GM18951 (cell line): ENCODE measurements around the gene SMYD3.

Experiments
- POLR2A ChIP-seq: IDR thresholded peaks from 4 replicates; pipeline ENCODE4 v1.6.1; 2011; ENCODE audit warnings: mild to moderate bottlenecking; ENCODE audit not compliant: insufficient read length, insufficient read depth; ENCODE audit errors: extremely low read depth
- in situ Hi-C: fragments of 300-500 bp; cut with MboI; formaldehyde crosslinking; loops from one replicate; pipeline ENCODE4 v1.12.0; 2022; ENCODE audit warnings: low sequenced_read_pairs, mixed read lengths, inconsistent platforms; ENCODE audit not compliant: unreplicated experiment

The SMYD3 gene

GRCh38 chr1:245874942-245875580, 632.0 kb downstream of the SMYD3 start:
- in situ Hi-C loops: no loop called here
- no peak for TF ChIP-seq POLR2A

DNA sequence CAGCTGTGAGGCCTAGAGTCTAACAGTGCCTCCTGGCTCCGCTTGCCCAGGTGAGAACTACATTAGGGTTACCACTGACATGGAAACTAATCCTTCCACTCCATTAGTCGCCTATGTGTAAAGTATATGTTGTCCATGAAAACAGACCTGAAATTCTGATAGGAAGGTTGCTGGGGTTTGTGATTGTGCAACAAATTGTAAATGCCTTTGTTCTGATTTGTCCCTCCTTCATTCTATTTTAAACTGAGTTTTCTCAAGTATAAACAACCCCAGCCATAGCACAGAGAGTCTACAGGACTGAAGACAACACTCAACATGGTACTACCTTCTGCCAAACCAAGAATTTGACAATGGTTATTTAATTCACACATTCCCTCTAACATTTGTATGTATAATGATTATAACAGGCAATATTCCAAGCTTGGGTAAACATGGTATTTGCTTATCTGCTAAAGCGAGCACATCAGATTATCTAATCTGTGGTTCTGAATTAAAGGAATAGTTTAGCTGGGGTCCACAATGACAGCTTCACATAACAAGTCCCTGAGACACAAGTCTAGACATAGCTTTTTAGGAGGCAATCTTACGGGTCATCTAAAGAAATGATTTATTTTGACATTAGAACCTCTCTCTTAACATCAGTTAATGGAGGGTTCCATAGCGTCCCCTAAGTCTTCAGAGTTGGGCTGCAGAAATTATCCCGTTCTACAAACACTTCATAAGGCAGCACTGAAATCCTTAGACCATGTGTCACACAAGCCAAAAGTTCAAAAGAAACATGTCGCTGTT, 633.0 kb downstream of the SMYD3 start:
- no peak for TF ChIP-seq POLR2A
- in situ Hi-C loops: no loop called here

DNA sequence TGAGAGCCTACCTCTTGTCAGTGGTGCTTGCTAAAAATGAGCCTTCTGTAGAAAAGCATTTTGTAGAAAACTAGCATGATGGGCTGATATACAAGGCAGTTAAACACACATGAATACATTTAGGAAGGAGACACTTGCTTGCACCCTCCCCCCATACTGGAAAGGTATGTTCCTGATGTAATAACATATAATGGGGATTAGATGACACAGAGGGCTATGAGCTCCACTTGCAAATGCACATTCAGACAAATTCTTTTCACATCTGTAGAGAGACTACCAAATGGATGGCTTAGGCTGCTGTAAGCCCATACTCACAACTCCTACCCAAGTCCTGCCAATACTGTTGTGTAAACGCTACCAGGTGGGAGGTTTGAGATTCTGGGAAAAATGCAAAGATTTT, 634.0 kb downstream of the SMYD3 start:
- in situ Hi-C loops: no loop called here
- TF ChIP-seq POLR2A: no peak

DNA sequence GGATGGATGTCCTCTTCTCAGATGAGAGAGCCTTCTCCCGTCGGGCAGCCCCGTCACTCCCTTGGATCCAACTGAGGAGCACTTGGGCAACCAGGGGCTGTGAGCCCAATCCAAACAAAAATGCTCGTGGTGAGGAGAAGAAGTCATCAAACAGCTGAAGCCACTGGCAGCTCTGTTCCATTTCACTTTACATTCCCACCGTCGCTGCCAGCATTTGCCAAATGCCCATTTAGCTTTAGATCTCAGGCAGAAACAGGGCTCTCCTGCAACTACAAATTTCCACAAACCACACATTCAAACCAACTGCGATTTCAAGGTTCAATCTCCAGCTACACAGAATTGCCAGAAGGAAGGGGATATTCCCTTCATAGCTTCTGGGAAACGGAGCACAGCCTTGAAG, 634.6 kb downstream of the SMYD3 start:
- in situ Hi-C loops: no loop called here
- no peak for TF ChIP-seq POLR2A

GRCh38 chr1:245871915-245872314, 635.2 kb downstream of the SMYD3 start:
- in situ Hi-C loops: no loop called here
- TF ChIP-seq POLR2A: no peak

DNA sequence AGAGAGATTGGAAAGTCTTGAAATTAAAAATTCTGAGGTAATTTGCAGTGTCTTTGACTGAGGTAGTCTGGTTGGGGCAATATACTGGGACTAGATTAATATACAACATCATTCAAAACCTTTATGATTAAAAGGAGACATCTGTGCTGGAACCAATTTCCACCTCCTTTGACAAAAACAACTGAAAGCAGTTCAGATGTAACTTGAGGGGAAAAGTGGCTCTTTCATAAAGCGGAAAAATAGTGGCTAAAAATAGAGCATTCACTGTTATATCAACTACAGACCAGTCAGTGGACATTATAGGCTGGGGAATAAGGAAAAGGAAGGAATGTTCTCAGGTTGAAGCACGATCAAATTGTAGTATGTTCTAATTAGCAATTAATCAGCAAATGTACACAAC, 635.9 kb downstream of the SMYD3 start:
- no peak for TF ChIP-seq POLR2A
- in situ Hi-C loops: no loop called here

DNA sequence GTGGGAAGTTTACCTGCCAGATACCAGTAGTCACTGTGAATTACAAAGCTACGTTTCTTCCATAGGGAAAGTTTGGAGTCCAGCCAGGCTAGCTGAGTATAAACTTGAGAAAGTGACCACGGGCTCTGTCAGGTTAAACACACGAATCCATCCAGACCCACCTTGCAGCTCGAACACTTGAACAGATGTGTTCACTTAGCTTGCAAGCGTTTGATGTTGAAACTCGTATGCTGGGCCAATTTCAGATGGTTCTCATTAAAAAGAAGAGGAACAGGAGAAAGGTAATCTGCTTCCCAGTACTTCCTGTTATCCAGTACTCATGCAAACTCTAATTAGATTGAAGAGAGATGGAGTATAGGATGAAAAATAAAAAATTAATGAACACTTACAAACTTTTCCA, 636.4 kb downstream of the SMYD3 start:
- in situ Hi-C loops: no loop called here
- TF ChIP-seq POLR2A: no peak

- in situ Hi-C loops: no loop called here
- TF ChIP-seq POLR2A: no peak
Measured at GRCh38 chr1:245869847-245870246, 637.2 kb downstream of the SMYD3 start.

DNA sequence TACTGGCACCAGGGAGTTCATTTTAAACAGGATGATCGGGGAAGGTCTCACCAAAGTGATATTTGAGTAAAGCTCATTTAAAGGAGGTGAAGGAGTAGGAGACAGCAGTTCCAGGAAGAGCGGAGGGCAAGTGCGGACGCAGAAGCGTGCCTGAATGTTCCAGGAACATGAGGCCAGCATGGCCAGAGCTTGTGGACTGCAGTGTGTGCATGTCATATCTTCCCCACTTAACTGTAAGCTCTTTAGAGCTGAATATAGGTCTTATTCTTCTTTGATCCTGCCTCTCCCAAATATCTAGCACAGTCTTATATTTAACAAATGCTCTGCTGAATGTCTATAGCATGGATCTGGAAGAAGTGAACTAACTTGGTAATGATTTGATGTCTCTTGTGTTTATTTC, 639.3 kb downstream of the SMYD3 start:
- TF ChIP-seq POLR2A: no peak
- in situ Hi-C loops: no loop called here

DNA sequence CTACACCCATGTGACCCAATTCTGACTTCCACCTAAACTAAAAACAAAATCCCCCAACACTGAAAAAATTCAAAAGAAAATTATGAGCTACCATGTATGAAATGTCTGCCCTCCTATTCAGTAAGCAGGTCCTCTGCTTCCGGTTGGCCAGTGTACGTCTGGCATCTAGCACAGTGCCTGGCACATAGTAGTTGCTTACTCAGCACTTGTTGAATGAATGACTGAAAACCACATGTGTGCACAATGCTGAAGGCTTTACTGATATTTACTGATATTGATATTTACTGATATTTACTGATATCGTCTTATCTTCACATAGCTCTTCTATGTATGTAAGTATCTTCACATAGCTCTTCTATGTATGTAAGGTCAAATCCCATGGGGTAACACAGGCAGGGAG, 642.2 kb downstream of the SMYD3 start:
- no peak for TF ChIP-seq POLR2A
- in situ Hi-C loops: no loop called here

- in situ Hi-C loops: no loop called here
- no peak for TF ChIP-seq POLR2A
Measured at GRCh38 chr1:245863566-245864184, 643.4 kb downstream of the SMYD3 start.

- no peak for TF ChIP-seq POLR2A
- in situ Hi-C loops: no loop called here
Measured at GRCh38 chr1:245862812-245863540, 644.1 kb downstream of the SMYD3 start.
